Measurements from ENCODE around the gene GH1.
"Not testable (repeated sequence)": the region's sequence is repeated elsewhere in the genome, so short reads cannot be mapped to it uniquely, and the experiment has no call there.

The GH1 gene

GRCh38 chr17:63894821-63895220 is 23.8 kb downstream of the GH1 start:
- not testable (repeated sequence) for DNase-seq (ENCODE audit: low read depth)

- not testable (repeated sequence) for DNase-seq (ENCODE audit: low read depth)
Observed at GRCh38 chr17:63894021-63894420, 24.6 kb downstream of the GH1 start.

GRCh38 chr17:63892316-63893037 is 26.2 kb downstream of the GH1 start:
- not testable (repeated sequence) for DNase-seq (ENCODE audit: low read depth)

- DNase-seq (ENCODE audit: low read depth), result peak; percentile 17
Observed at GRCh38 chr17:63889026-63889848, 29.4 kb downstream of the GH1 start.

- DNase-seq (ENCODE audit: low read depth), result not testable (repeated sequence)
Observed at GRCh38 chr17:63885119-63885518, 33.5 kb downstream of the GH1 start.

GRCh38 chr17:63882626-63883126 is 36.0 kb downstream of the GH1 start:
- not testable (repeated sequence) for DNase-seq (ENCODE audit: low read depth)

- DNase-seq (ENCODE audit: low read depth), result peak; percentile 55
Observed at GRCh38 chr17:63881935-63882601, 36.6 kb downstream of the GH1 start, which contains the start of gene GH2. TSS of gene GH2 (minus strand) at chr17:63881944. CDS start at chr17:63881801, 143 bp downstream.

GRCh38 chr17:63881337-63881736 is 37.3 kb downstream of the GH1 start:
- not testable (repeated sequence) for DNase-seq (ENCODE audit: low read depth)

- DNase-seq (ENCODE audit: low read depth), result no peak
Observed at GRCh38 chr17:63880706-63881105, 37.9 kb downstream of the GH1 start.

- DNase-seq (ENCODE audit: low read depth), result not testable (repeated sequence)
Observed at GRCh38 chr17:63878413-63878812, 40.2 kb downstream of the GH1 start.

GRCh38 chr17:63874693-63875092 is 43.9 kb downstream of the GH1 start:
- not testable (repeated sequence) for DNase-seq (ENCODE audit: low read depth)

- DNase-seq (ENCODE audit: low read depth), result not testable (repeated sequence)
Observed at GRCh38 chr17:63874061-63874626, 44.5 kb downstream of the GH1 start.

- not testable (repeated sequence) for DNase-seq (ENCODE audit: low read depth)
Observed at GRCh38 chr17:63873577-63873976, 45.1 kb downstream of the GH1 start, which contains the start of gene CSH2. TSS of gene CSH2 (minus strand) at chr17:63873677. CDS start at chr17:63873614, 63 bp downstream.

GRCh38 chr17:63871646-63872365 is 46.8 kb downstream of the GH1 start:
- DNase-seq (ENCODE audit: low read depth), result not testable (repeated sequence)

- not testable (repeated sequence) for DNase-seq (ENCODE audit: low read depth)
Observed at GRCh38 chr17:63870292-63870665, 48.4 kb downstream of the GH1 start.

GRCh38 chr17:63869491-63870291 is 48.9 kb downstream of the GH1 start:
- peak; percentile 26 for DNase-seq (ENCODE audit: low read depth)

Data from amniotic epithelial cell (primary cell).